HL-60 (cell line): Measurements from ENCODE around the gene ARPP21.

Experiments used
- CTCF ChIP-seq: IDR thresholded peaks from one replicate; pipeline ENCODE4 v1.5.1; 2011; ENCODE audit warnings: low read length, control low read depth, inconsistent platforms; ENCODE audit not compliant: insufficient read depth
- POLR2AphosphoS5 ChIP-seq: IDR thresholded peaks from 2 replicates; pipeline ENCODE4 v1.6.1; 2012; ENCODE audit warnings: low read depth
- REST ChIP-seq: IDR thresholded peaks from 2 replicates; pipeline ENCODE4 v1.6.1; 2012; ENCODE audit warnings: low read depth; ENCODE audit not compliant: insufficient replicate concordance
- SPI1 ChIP-seq: IDR thresholded peaks from 2 replicates; pipeline ENCODE4 v1.6.1; 2012; ENCODE audit warnings: low read depth, mild to moderate bottlenecking, borderline replicate concordance

GRCh38 chr3:35760146-35760545, 120.8 kb downstream of the ARPP21 start:
- no peak for TF ChIP-seq CTCF
- TF ChIP-seq REST, result no peak
- TF ChIP-seq POLR2AphosphoS5, result no peak
- TF ChIP-seq SPI1, result no peak
